Liver (tissue), 3 donors: Measurements from ENCODE around the gene PTGES.

Experiments used
- ATF3 ChIP-seq: IDR thresholded peaks from 2 replicates; pipeline ENCODE4 v1.6.1; 2016; ENCODE audit warnings: antibody characterized with exemption
- CTCF ChIP-seq: fragments of 150-350 bp; IDR thresholded peaks from 2 replicates; pipeline ENCODE4 v1.5.1; 2017; ENCODE audit warnings: improper control_type of control experiment, low read depth, low read length; ENCODE audit not compliant: missing input control
- JUND ChIP-seq, 2 donors: IDR thresholded peaks; 2 replicates each; pipeline ENCODE4 v1.6.1; 2016; ENCODE audit warnings: antibody characterized with exemption in 2 of 2
- MAX ChIP-seq: IDR thresholded peaks from 2 replicates; pipeline ENCODE4 v1.6.1; 2016; ENCODE audit warnings: antibody characterized with exemption
- REST ChIP-seq: IDR thresholded peaks from 2 replicates; pipeline ENCODE4 v1.6.1; 2016; ENCODE audit warnings: antibody characterized with exemption, mild to moderate bottlenecking
- SP1 ChIP-seq: IDR thresholded peaks from 2 replicates; pipeline ENCODE4 v1.6.1; 2018; ENCODE audit warnings: antibody characterized with exemption, mild to moderate bottlenecking
- TAF1 ChIP-seq: conservative IDR thresholded peaks from 2 replicates; pipeline ENCODE4 v1.6.1; 2016; ENCODE audit warnings: antibody characterized with exemption, mild to moderate bottlenecking
- YY1 ChIP-seq: IDR thresholded peaks from 2 replicates; pipeline ENCODE4 v1.6.1; 2016; ENCODE audit warnings: antibody characterized with exemption, mild to moderate bottlenecking
- donor health status: healthy.
- donor health status: healthy.

- TF ChIP-seq SP1 (no peak), CTCF (peak; percentile 94), REST (no peak), TAF1 (no peak), JUND (IDR thresholded peaks at IDR 0.05) (no peak), YY1 (no peak), MAX (no peak), ATF3 (no peak)
Observed at GRCh38 chr9:129783516-129784361, 30.9 kb upstream of the PTGES start.
